ENCODE data around the gene UBE2D1. TPM values are rescaled to one million over a fixed set of nuclear protein-coding genes. Genes with fewer than 3 reads are reported as not detected.

Gene UBE2D1
- total RNA-seq, 3 donors from 2014 or later = 10.4 to 22.4 (median 16.1) TPM

DNA sequence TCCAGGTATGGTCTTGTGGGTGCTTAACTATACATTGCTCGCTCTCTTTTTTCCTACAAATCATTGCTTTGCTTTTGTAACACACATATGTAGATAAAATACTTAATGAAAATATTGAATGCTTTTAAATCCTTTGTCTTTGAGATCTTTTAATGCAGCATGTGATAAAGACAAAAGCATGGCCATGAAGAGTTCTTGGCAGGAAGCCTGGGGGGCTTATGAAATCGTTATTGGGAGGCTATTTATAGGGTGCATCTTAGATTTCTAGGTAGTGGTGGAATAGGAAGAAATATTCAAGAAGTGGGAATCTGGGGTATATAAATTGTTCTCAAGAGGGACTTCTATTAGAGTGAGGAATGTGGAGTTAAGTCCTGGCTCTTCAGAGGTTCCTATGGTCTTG lies 21.9 kb downstream of the UBE2D1 start:
- no peak for TF ChIP-seq POLR2A (IDR thresholded peaks at IDR 0.05)
- no peak for TF ChIP-seq POLR2AphosphoS5 (IDR thresholded peaks at IDR 0.05)
- TF ChIP-seq, protein P1, sequence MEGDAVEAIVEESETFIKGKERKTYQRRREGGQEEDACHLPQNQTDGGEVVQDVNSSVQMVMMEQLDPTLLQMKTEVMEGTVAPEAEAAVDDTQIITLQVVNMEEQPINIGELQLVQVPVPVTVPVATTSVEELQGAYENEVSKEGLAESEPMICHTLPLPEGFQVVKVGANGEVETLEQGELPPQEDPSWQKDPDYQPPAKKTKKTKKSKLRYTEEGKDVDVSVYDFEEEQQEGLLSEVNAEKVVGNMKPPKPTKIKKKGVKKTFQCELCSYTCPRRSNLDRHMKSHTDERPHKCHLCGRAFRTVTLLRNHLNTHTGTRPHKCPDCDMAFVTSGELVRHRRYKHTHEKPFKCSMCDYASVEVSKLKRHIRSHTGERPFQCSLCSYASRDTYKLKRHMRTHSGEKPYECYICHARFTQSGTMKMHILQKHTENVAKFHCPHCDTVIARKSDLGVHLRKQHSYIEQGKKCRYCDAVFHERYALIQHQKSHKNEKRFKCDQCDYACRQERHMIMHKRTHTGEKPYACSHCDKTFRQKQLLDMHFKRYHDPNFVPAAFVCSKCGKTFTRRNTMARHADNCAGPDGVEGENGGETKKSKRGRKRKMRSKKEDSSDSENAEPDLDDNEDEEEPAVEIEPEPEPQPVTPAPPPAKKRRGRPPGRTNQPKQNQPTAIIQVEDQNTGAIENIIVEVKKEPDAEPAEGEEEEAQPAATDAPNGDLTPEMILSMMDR (IDR thresholded peaks at IDR 0.05) = no peak
- DNase-seq (ENCODE audit: low spot score in 2 of 2) = no peak
- intact Hi-C loops (cut with DNase I; ENCODE audit: low total_unique reads) = no loop called here
- no peak overlapping the region for H3K27ac ChIP-seq
- no peaks in the 10 kb centered on the region for H3K27me3 ChIP-seq
- no peak overlapping the region for H3K4me3 ChIP-seq
- H3K9me3 ChIP-seq = no peaks in the 10 kb centered on the region
- H3K36me3 ChIP-seq = no peaks in the 10 kb centered on the region
- no peaks in the 10 kb centered on the region for H3K4me1 ChIP-seq

DNA sequence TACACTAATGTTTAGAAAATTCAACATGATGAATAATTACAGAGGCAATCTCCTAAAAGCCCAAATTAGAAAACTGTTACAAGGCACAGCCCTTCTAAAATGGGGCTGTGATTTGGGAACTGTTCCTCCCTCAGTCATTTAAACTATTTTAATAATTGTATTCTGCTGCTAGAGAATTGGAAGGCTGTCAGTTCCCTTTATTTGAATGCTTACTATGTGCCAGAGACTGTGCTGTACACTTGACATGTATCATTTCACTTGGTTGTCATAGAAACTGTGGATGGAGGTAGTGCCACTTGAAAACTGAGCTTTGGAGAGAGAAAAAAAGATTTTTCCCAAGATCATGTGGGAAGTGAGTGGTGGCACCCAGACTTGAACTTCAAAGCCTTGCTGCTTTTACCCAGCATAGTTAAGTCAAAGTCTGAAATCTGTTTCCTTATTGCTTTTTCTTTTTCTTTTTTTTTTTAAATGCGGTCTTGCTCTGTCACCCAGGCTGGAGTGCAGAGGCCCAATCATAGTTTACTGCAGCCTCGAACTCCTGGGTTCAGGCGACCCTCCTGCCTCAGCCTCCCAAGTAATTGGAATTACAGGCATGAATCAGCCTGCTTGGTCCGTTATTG lies 23.6 kb downstream of the UBE2D1 start:
- no peak overlapping the region for H3K4me3 ChIP-seq
- H3K27ac ChIP-seq = no peak overlapping the region
- no peaks in the 10 kb centered on the region for H3K4me1 ChIP-seq
- intact Hi-C loops (cut with DNase I; ENCODE audit: low total_unique reads) = no loop called here
- H3K9me3 ChIP-seq = no peaks in the 10 kb centered on the region
- H3K27me3 ChIP-seq = no peaks in the 10 kb centered on the region
- no peak for DNase-seq (ENCODE audit: low spot score in 2 of 2)
- H3K36me3 ChIP-seq = no peaks in the 10 kb centered on the region
- TF ChIP-seq POLR2A (IDR thresholded peaks at IDR 0.05) (no peak), POLR2AphosphoS5 (IDR thresholded peaks at IDR 0.05) (no peak)
- TF ChIP-seq, protein P1 (IDR thresholded peaks at IDR 0.05) = no peak

DNA sequence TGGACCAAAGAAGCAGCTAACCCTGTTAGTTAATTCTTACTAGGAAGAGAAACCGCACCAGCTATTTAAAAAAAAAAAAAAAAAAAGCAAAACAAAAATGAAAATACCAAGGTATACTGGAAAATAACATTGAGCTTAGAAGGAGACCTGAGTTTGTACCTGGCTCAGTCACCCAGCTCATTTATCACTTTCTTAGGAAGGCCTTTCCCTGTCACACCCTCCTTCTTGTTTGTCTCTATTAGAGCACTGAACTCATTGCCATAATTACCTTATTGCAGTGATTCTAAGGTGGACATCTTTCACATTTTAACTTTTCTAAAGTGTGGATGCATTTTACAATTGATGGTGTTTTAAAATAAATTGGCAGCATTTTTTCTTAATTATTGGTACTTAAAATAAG lies 24.1 kb downstream of the UBE2D1 start:
- Histone ChIP-seq H3K27ac (no peak overlapping the region), H3K4me1 (no peaks in the 10 kb centered on the region), H3K9me3 (no peaks in the 10 kb centered on the region), H3K27me3 (no peaks in the 10 kb centered on the region), H3K36me3 (no peaks in the 10 kb centered on the region), H3K4me3 (no peak overlapping the region)
- no peak for DNase-seq (ENCODE audit: low spot score in 2 of 2)
- intact Hi-C loops (cut with DNase I; ENCODE audit: low total_unique reads) = no loop called here
- TF ChIP-seq POLR2A (IDR thresholded peaks at IDR 0.05) = no peak
- TF ChIP-seq POLR2AphosphoS5 (IDR thresholded peaks at IDR 0.05) = no peak
- TF ChIP-seq, protein P1 (IDR thresholded peaks at IDR 0.05) = no peak

DNA sequence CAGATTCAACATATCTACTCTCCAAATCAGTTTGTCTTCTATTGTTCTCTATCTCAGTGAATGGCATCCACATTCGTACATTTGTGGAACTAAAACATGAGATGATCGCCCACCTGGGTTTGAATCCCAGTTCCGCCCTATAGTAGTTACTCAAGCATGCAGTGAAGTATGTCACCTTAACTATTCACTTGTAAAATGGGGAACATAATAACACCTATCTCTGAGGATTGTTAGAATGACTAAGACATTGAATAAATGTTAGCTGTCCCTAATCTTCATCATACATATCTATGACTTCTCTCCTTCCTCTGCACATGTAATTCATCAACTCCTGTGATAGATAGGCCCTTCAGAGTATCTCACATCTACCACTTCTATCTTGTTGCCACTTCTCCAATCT lies 24.7 kb downstream of the UBE2D1 start:
- H3K9me3 ChIP-seq = no peaks in the 10 kb centered on the region
- H3K4me1 ChIP-seq = no peaks in the 10 kb centered on the region
- H3K27ac ChIP-seq = no peak overlapping the region
- no peak overlapping the region for H3K4me3 ChIP-seq
- H3K27me3 ChIP-seq = no peaks in the 10 kb centered on the region
- intact Hi-C loops (cut with DNase I; ENCODE audit: low total_unique reads) = no loop called here
- no peak for DNase-seq (ENCODE audit: low spot score in 2 of 2)
- no peaks in the 10 kb centered on the region for H3K36me3 ChIP-seq
- TF ChIP-seq POLR2A (IDR thresholded peaks at IDR 0.05) (no peak), POLR2AphosphoS5 (IDR thresholded peaks at IDR 0.05) (no peak)
- TF ChIP-seq, protein P1 (IDR thresholded peaks at IDR 0.05) = no peak

DNA sequence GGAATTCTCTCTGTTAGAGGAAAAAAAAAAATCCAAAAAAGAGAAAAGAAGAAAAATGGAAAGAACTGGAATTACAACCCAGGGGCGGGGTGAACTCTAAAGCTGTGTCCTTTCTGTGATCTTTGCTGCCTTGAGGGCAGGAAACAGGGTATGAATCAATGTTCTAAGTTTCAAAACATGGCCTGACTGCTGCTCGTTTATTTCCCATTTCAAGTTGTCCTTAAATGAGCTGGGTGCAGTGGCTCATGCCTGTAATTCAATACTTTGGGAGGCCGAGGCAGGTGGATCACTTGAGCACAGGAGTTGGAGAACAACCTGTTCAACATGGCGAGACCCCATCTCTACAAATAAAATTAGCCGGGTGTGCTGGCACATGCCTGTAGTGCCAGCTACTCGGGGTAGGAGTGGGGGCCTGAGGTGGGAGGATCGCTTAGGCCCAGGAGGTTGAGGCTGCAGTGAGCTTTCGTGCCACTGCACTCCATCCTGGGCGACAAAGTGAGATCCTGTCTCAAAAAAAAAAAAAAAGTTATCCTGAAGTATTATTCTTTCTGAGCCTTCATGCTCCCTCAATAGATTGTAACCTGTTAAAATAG lies 25.7 kb downstream of the UBE2D1 start:
- no peak overlapping the region for H3K4me3 ChIP-seq
- no peaks in the 10 kb centered on the region for H3K4me1 ChIP-seq
- H3K36me3 ChIP-seq = no peaks in the 10 kb centered on the region
- intact Hi-C loops (cut with DNase I; ENCODE audit: low total_unique reads) = no loop called here
- no peaks in the 10 kb centered on the region for H3K9me3 ChIP-seq
- H3K27ac ChIP-seq = no peak overlapping the region
- no peak for DNase-seq (ENCODE audit: low spot score in 2 of 2)
- H3K27me3 ChIP-seq = no peaks in the 10 kb centered on the region
- TF ChIP-seq POLR2AphosphoS5 (IDR thresholded peaks at IDR 0.05) (no peak), POLR2A (IDR thresholded peaks at IDR 0.05) (no peak)
- TF ChIP-seq, protein P1 (IDR thresholded peaks at IDR 0.05) = no peak

Measured in breast epithelium (tissue), 4 donors.